HEK293 (cell line): ENCODE data around the gene SLC39A11.
A peak's percentile ranks its signal among the peaks of the same experiment; 100 is the strongest.

ENCODE experiments used
- ATF2 ChIP-seq: fragments of 450-650 bp; formaldehyde crosslinking; IDR thresholded peaks from 2 replicates; pipeline ENCODE4 v1.5.1; 2016; ENCODE audit warnings: missing biosample characterization, missing genetic modification characterization, low read depth
- SCRT1 ChIP-seq: fragments of 450-650 bp; formaldehyde crosslinking; IDR thresholded peaks from 2 replicates; pipeline ENCODE4 v1.5.1; 2016; ENCODE audit warnings: missing biosample characterization, missing genetic modification characterization, borderline replicate concordance
- ZBTB26 ChIP-seq: fragments of 450-650 bp; formaldehyde crosslinking; optimal IDR thresholded peaks from 2 replicates; pipeline ENCODE3; 2016; ENCODE audit warnings: missing biosample characterization, mild to moderate bottlenecking, missing genetic modification characterization
- ZBTB48 ChIP-seq: fragments of 450-650 bp; formaldehyde crosslinking; IDR thresholded peaks from 2 replicates; pipeline ENCODE4 v1.5.1; 2016; ENCODE audit warnings: missing biosample characterization, missing genetic modification characterization
- ZFHX2 ChIP-seq: fragments of 450-650 bp; formaldehyde crosslinking; conservative IDR thresholded peaks from 2 replicates; pipeline ENCODE4 v1.5.1; 2016; ENCODE audit warnings: missing biosample characterization, missing genetic modification characterization
- ZNF112 ChIP-seq: fragments of 450-650 bp; formaldehyde crosslinking; IDR thresholded peaks from 2 replicates; pipeline ENCODE4 v1.5.0; 2017; ENCODE audit warnings: missing biosample characterization, missing genetic modification characterization
- ZNF132 ChIP-seq: fragments of 450-650 bp; formaldehyde crosslinking; IDR thresholded peaks from 2 replicates; pipeline ENCODE4 v1.5.1; 2017; ENCODE audit warnings: missing biosample characterization, missing genetic modification characterization, borderline replicate concordance
- ZNF202 ChIP-seq: fragments of 450-650 bp; formaldehyde crosslinking; IDR thresholded peaks from 2 replicates; pipeline ENCODE4 v1.5.1; 2016; ENCODE audit warnings: missing biosample characterization, missing genetic modification characterization, borderline replicate concordance
- ZNF280C ChIP-seq: fragments of 450-650 bp; formaldehyde crosslinking; IDR thresholded peaks from 2 replicates; pipeline ENCODE4 v1.5.1; 2016; ENCODE audit warnings: missing biosample characterization, missing genetic modification characterization
- ZNF311 ChIP-seq: fragments of 450-650 bp; formaldehyde crosslinking; IDR thresholded peaks from 2 replicates; pipeline ENCODE4 v1.5.1; 2017; ENCODE audit warnings: missing biosample characterization, missing genetic modification characterization, borderline replicate concordance
- ZNF366 ChIP-seq: fragments of 450-650 bp; formaldehyde crosslinking; conservative IDR thresholded peaks from 2 replicates; pipeline ENCODE4 v1.5.1; 2016; ENCODE audit warnings: missing biosample characterization, missing genetic modification characterization
- ZNF391 ChIP-seq: fragments of 450-650 bp; formaldehyde crosslinking; IDR thresholded peaks from 2 replicates; pipeline ENCODE4 v1.5.1; 2016; ENCODE audit warnings: low read depth, missing biosample characterization, missing genetic modification characterization, borderline replicate concordance
- ZNF510 ChIP-seq: fragments of 450-650 bp; formaldehyde crosslinking; IDR thresholded peaks from 2 replicates; pipeline ENCODE4 v1.5.1; 2018; ENCODE audit warnings: mild to moderate bottlenecking, missing genetic modification characterization, missing biosample characterization; ENCODE audit not compliant: insufficient replicate concordance
- ZNF549 ChIP-seq: fragments of 450-650 bp; IDR thresholded peaks from 2 replicates; pipeline ENCODE4 v1.5.1; 2018; ENCODE audit warnings: missing biosample characterization, missing genetic modification characterization, mild to moderate bottlenecking, inconsistent platforms, moderate library complexity
- ZNF561 ChIP-seq: fragments of 450-650 bp; IDR thresholded peaks from 2 replicates; pipeline ENCODE4 v1.5.1; 2018; ENCODE audit warnings: missing biosample characterization, missing genetic modification characterization, borderline replicate concordance
- ZNF571 ChIP-seq: fragments of 450-650 bp; formaldehyde crosslinking; IDR thresholded peaks from 2 replicates; pipeline ENCODE4 v1.5.0; 2017; ENCODE audit warnings: missing biosample characterization, missing genetic modification characterization
- ZNF654 ChIP-seq: fragments of 450-650 bp; formaldehyde crosslinking; IDR thresholded peaks from 2 replicates; pipeline ENCODE4 v1.5.1; 2016; ENCODE audit warnings: low read depth, missing biosample characterization, missing genetic modification characterization
- ZNF747 ChIP-seq: fragments of 450-650 bp; formaldehyde crosslinking; IDR thresholded peaks from 2 replicates; pipeline ENCODE4 v1.5.1; 2016; ENCODE audit warnings: missing biosample characterization, missing genetic modification characterization
- ZNF837 ChIP-seq: fragments of 450-650 bp; formaldehyde crosslinking; IDR thresholded peaks from 2 replicates; pipeline ENCODE4 v1.5.1; 2016; ENCODE audit warnings: missing biosample characterization, missing genetic modification characterization
- TF ChIP-seq, protein P1 (sequence below): fragments of 450-650 bp; formaldehyde crosslinking; IDR thresholded peaks from 2 replicates; pipeline ENCODE4 v1.5.1; 2016; ENCODE audit warnings: missing biosample characterization, missing genetic modification characterization
- TF ChIP-seq, protein P2 (sequence below): fragments of 450-650 bp; formaldehyde crosslinking; IDR thresholded peaks from 2 replicates; pipeline ENCODE4 v1.5.1; 2016; ENCODE audit warnings: missing biosample characterization, missing genetic modification characterization, borderline replicate concordance

Gene SLC39A11

DNA sequence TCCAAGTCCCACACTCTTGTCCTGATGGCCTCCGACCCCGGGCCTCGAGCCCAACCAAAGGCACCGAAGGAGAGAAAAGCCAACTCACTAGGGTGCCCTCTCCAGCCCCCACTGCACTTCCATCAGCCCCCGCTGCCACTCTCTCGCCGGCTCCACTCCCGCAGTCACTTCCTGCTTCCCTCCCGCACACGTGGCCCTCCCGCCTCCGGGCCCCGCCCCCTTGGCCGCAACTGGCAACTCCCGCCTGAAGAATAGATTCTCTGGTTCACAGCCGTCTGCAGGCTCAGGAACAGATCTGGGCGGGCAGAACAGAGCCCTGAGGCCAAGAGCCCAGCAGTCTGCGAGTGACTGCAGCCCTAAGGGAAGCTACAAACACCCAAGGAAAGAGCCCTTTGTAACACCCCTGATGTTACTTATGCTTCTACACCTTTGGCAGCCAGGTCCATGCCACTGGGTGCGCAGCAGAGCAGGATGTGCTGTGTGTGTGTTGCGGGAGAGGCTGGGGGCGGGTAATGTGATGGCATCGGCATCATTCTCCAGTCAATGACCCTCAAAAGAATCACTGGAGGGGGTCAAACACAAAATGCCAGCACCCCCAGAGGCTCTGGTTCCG is at the start of gene SLC39A11 (continued):
- TF ChIP-seq ZNF280C (tag by site-specific recombination), result no peak
- no peak for TF ChIP-seq ZNF202
- peak; percentile 18 for TF ChIP-seq ZBTB26
- TF ChIP-seq ZFHX2 (tag by site-specific recombination), result peak; percentile 93
- no peak for TF ChIP-seq ATF2 (tag by site-specific recombination)
- TF ChIP-seq ZNF561 (tag by site-specific recombination), result peak; percentile 16; the same call in 1 of the 2 replicates
- TF ChIP-seq SCRT1 (tag by site-specific recombination), result no peak
- TF ChIP-seq ZNF132 (tag by site-specific recombination), result no peak
- no peak for TF ChIP-seq ZNF112 (tag by site-specific recombination)
- TF ChIP-seq ZNF837 (tag by site-specific recombination), result no peak
- no peak for TF ChIP-seq ZNF747 (tag by site-specific recombination)
- TF ChIP-seq ZNF549 (tag by site-specific recombination), result no peak
- TF ChIP-seq ZNF571 (tag by site-specific recombination), result no peak
- peak; percentile 88 for TF ChIP-seq ZNF391 (tag by site-specific recombination)
- TF ChIP-seq, protein P1, sequence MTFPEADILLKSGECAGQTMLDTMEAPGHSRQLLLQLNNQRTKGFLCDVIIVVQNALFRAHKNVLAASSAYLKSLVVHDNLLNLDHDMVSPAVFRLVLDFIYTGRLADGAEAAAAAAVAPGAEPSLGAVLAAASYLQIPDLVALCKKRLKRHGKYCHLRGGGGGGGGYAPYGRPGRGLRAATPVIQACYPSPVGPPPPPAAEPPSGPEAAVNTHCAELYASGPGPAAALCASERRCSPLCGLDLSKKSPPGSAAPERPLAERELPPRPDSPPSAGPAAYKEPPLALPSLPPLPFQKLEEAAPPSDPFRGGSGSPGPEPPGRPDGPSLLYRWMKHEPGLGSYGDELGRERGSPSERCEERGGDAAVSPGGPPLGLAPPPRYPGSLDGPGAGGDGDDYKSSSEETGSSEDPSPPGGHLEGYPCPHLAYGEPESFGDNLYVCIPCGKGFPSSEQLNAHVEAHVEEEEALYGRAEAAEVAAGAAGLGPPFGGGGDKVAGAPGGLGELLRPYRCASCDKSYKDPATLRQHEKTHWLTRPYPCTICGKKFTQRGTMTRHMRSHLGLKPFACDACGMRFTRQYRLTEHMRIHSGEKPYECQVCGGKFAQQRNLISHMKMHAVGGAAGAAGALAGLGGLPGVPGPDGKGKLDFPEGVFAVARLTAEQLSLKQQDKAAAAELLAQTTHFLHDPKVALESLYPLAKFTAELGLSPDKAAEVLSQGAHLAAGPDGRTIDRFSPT (tag by site-specific recombination), result peak; percentile 98
- TF ChIP-seq, protein P2, sequence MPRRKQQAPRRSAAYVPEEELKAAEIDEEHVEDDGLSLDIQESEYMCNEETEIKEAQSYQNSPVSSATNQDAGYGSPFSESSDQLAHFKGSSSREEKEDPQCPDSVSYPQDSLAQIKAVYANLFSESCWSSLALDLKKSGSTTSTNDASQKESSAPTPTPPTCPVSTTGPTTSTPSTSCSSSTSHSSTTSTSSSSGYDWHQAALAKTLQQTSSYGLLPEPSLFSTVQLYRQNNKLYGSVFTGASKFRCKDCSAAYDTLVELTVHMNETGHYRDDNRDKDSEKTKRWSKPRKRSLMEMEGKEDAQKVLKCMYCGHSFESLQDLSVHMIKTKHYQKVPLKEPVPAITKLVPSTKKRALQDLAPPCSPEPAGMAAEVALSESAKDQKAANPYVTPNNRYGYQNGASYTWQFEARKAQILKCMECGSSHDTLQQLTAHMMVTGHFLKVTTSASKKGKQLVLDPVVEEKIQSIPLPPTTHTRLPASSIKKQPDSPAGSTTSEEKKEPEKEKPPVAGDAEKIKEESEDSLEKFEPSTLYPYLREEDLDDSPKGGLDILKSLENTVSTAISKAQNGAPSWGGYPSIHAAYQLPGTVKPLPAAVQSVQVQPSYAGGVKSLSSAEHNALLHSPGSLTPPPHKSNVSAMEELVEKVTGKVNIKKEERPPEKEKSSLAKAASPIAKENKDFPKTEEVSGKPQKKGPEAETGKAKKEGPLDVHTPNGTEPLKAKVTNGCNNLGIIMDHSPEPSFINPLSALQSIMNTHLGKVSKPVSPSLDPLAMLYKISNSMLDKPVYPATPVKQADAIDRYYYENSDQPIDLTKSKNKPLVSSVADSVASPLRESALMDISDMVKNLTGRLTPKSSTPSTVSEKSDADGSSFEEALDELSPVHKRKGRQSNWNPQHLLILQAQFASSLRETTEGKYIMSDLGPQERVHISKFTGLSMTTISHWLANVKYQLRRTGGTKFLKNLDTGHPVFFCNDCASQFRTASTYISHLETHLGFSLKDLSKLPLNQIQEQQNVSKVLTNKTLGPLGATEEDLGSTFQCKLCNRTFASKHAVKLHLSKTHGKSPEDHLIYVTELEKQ (tag by site-specific recombination), result no peak
- no peak for TF ChIP-seq ZNF311 (tag by site-specific recombination)
- TF ChIP-seq ZNF510 (tag by site-specific recombination), result no peak
- TF ChIP-seq ZBTB48 (tag by site-specific recombination), result no peak
- TF ChIP-seq ZNF366 (tag by site-specific recombination), result peak; percentile 70
- TF ChIP-seq ZNF654 (tag by site-specific recombination), result no peak
- TF ChIP-seq, all 188 proteins: peak for 60
